ENCODE data around the gene MTG1.

MTG1 gene

DNA sequence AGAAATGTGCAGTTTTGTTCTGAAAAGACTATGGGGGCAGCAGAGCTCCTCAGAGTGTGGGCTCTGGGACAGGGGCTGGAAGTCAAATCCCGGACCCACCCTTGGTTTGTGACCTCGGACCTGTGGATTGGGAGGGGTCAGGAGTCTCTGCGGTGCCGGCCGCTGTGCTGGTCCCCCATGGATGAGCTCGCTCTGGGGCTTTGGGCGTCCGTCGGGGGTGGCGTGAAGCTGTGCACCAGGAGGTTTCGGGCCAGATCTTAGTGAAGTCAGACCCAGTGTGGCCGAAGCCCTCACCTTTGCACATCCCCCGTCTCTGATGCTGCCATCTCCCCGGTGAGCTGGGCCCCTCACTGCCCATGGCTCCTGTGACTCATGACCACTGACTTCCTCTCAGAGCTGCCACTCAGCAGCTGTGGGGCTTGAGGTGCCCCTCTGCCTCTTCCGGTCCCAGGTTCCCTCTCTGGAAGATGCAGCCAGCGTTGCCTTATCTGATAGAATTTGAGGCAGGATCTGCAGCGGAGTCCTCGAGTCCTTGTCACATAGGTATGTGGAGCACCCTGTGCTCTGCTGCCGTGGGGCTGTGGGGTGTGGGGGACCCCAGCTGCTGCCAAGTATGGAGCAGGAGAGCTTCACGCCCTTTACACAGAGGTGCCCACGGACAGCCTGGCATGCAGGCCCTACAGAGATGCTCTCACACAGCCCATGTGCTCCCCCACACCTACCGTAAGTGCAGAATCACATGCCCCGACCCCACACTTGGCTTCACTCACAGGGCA lies 48.4 kb downstream of the MTG1 start:
- TF ChIP-seq, protein P1, sequence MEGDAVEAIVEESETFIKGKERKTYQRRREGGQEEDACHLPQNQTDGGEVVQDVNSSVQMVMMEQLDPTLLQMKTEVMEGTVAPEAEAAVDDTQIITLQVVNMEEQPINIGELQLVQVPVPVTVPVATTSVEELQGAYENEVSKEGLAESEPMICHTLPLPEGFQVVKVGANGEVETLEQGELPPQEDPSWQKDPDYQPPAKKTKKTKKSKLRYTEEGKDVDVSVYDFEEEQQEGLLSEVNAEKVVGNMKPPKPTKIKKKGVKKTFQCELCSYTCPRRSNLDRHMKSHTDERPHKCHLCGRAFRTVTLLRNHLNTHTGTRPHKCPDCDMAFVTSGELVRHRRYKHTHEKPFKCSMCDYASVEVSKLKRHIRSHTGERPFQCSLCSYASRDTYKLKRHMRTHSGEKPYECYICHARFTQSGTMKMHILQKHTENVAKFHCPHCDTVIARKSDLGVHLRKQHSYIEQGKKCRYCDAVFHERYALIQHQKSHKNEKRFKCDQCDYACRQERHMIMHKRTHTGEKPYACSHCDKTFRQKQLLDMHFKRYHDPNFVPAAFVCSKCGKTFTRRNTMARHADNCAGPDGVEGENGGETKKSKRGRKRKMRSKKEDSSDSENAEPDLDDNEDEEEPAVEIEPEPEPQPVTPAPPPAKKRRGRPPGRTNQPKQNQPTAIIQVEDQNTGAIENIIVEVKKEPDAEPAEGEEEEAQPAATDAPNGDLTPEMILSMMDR (IDR thresholded peaks at IDR 0.05) = no peak

DNA sequence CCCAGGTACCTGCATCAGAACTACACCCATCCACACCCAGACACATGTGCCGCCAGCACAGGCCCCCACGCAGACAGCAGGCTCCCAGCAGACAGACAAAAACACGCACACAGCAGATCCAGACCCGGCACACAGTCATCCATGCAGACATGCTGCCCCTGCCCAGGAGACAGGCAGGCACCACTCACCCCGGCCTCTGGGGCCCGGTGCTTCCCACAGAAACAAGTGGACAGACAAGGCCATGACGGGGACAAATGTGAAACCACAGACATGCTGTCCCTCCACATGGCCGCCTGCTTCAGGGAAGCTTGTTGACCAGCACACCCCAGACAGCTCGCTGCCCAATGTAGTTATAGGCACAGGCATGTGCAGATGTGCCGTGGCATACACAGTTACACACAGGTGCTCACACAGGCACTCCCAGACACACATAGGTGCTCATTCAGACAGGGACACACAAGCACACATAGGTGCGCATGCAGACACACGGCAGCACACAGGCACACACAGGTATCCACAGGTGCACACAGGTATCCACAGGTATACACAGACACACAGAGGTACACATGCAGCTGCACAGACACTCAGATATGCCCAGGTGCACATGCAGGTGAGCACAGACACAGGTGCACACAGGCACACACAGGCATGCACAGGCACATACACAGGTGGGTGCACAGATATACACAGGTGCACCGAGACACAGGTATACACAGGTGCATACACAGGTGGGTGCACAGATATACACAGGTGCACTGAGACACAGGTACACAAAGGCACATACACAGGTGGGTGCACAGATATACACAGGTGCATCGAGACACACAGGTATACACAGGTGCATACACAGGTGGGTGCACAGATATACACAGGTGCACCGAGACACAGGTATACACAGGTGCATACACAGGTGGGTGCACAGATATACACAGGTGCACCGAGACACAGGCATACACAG lies 49.3 kb downstream of the MTG1 start:
- TF ChIP-seq, protein P1 (IDR thresholded peaks at IDR 0.05) = no peak

DNA sequence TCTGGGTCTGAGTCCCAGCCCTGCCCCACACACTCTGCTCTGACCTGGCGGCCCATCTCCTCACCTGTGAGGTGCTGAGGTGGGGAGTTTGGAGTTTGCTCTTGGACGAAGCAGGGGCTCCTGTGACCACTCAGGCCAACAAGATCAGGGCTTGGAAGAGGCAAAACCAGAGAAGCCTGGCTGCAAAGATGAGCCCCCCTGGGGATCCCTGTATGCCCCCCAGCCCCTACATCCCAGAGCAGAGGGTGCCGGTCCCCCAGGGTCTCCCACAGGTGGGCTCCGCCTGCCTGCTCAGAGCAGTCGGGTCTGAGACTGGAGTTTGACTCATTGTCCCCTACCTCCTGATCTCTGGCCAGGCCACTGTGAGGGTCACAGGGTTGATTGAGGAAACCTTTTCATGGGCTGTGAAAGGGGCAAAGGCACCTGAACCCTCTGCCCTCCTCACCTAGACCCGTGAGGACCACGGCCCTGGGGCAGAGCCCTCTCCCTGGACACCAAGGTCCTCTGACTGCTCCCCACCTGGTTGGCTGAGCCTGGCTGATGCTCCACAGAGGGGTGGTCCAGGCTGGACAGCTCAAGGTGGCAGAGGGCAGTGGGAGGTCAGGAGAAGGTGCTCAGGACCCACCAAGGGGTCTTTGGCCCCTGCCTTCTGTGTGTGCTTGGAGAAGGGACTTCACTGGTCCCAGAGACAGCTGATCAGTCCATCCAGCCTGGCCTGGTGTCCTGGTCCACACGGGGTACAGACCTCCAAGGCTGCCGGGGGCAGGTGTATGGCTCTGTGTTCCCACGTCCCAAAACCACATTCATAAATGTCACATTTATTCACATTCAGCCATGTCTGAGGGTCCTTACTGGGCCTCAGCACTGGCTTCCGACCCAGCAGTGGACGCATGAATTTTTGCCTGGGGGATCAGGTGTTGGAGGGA lies 50.6 kb downstream of the MTG1 start:
- TF ChIP-seq, protein P1 (IDR thresholded peaks at IDR 0.05) = no peak

DNA sequence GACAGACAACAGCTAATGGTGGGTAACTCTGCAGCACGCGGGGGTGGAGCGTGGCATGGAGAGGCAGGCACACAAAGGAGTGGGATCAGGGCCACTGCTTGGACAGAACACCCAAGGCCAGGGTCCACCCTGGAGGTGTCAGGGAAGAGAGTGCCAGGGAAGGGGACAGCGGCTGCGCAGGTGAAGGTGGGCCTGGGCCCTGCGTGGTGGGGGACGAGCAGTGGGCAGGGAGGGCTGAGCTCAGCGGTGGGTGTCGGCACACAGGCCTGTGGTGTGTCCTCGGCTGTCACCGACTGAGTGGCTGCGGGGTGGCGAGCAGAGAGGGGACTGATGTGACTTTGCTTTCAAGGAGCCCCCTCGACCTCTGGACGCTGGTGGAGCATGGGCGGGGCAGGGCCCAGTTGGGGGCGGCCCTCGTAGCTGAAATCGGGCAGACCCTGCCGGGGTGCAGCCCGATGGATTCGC lies 51.3 kb downstream of the MTG1 start:
- TF ChIP-seq, protein P1 (IDR thresholded peaks at IDR 0.05) = no peak

DNA sequence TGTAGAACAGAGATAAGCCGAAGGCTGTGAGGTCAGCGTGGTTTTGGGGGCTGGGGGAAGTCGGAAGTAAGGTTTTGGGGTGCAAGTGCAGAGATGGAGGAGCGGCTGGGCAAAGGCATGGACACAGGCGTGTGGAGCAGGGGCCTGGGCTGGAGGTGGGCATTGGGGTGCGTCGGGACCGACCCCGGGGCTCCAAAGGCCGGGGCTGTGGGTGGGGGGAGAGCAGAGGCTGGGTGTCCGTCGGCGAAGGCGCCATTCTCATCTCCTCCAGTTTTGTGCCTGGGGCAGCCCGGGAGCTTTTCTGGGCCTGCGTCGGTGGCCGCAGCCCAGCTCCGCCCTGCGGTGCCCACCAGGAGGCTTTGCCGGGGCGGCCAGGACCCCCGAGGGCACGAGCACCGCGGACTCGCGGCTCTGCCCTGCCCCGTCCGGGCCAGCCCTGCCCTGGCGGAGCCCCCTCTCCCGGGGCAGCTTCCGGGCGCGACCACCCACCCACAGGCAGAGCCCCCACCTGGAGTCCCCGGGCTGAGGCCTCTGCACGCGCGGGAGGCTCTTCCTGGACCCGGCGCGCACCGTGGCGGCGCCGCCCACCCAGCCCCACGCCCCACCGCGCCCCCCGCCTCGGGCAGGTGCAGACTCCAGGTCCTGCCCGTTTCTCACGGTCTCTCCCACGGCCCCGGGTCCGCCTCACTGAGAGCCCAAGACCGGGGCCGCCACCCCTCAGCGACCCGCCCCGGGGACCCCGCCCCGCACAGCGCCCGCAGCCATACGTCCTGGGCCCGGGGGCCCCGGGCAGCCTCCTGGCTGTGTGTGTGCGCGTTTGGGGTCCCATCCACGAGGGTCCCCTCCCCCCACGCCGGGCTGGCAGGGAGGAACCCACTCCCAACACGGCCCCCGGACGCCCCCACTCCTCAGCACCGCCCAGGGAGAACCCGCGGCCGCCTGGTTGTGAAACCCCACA lies 52.1 kb downstream of the MTG1 start:
- TF ChIP-seq, protein P1 (IDR thresholded peaks at IDR 0.05) = no peak

DNA sequence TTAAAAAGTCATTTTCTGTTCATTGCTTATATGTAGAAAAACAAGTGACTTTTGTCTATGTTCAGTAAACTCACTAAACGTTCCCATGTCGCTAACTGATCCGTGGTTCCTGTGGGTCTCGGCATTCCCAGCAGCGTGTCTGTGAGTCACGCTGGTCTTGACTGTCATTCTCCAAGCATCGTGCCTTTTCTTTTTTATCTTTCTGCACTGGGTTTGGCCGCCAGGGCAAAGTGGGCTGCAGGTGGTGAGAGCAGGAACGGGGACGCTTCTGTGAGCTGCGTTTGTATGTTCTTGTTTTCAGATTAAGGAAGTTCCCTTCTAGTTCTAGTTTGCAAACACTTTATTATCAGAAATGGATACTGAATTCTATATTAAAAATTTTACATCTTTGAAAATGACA lies 53.0 kb downstream of the MTG1 start:
- TF ChIP-seq, protein P1 (IDR thresholded peaks at IDR 0.05) = no peak
